22Rv1 (cell line): ENCODE data around the gene RHOG.

Experiments used
- CTCF ChIP-seq: fragments of 450-650 bp; IDR thresholded peaks from 2 replicates; pipeline ENCODE4 v1.5.1; 2017; ENCODE audit warnings: mild to moderate bottlenecking
- ZFX ChIP-seq: fragments of 450-650 bp; IDR thresholded peaks from 2 replicates; pipeline ENCODE4 v1.6.1; 2017; ENCODE audit warnings: antibody characterized with exemption, borderline replicate concordance

- TF ChIP-seq CTCF (no peak), ZFX (no peak)
Measured at GRCh38 chr11:3855808-3856491, 15.2 kb upstream of the RHOG start.
